ENCODE results near the gene IGFBP6. TPM values are rescaled to one million over a fixed set of nuclear protein-coding genes. Genes with fewer than 3 reads are reported as not detected.
"Not testable (repeated sequence)": the region's sequence is repeated elsewhere in the genome, so short reads cannot be mapped to it uniquely, and the experiment has no call there.

Gene IGFBP6
- total RNA-seq, 4 donors from 2014 or later: 67.3 to 143 (median 77.4) TPM

DNA sequence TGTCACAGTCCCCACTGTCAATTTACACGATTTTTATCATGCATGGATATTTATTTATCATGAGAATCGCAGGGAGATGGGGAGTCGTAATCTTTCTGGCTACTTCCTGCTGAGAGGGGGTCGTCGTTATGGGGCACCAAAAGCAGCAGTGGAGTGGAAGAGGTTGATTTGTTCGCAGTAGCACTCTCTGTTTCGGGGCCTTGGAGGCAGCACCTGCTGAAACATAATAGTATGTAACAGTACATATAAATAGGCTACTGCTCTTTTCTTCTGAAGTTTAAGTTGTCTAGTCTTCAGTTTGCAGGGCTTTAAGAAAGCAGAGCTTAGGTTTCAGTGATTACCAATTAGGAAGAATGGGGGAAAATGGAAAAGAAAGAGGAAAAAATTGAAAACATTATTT, 9.7 kb downstream of the IGFBP6 start:
- peaks cover 5 to 7% of the 10 kb centered on the region in 2 donors for H3K4me1 ChIP-seq
- TF ChIP-seq, protein P1, sequence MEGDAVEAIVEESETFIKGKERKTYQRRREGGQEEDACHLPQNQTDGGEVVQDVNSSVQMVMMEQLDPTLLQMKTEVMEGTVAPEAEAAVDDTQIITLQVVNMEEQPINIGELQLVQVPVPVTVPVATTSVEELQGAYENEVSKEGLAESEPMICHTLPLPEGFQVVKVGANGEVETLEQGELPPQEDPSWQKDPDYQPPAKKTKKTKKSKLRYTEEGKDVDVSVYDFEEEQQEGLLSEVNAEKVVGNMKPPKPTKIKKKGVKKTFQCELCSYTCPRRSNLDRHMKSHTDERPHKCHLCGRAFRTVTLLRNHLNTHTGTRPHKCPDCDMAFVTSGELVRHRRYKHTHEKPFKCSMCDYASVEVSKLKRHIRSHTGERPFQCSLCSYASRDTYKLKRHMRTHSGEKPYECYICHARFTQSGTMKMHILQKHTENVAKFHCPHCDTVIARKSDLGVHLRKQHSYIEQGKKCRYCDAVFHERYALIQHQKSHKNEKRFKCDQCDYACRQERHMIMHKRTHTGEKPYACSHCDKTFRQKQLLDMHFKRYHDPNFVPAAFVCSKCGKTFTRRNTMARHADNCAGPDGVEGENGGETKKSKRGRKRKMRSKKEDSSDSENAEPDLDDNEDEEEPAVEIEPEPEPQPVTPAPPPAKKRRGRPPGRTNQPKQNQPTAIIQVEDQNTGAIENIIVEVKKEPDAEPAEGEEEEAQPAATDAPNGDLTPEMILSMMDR (IDR thresholded peaks at IDR 0.05 in 4 of 5, conservative IDR thresholded peaks at IDR 0.05 in 1 of 5): no peak
- TF ChIP-seq POLR2A (IDR thresholded peaks at IDR 0.05): no peak
- intact Hi-C loops (cut with DNase I; ENCODE audit: low total_unique reads): no loop called here
- in situ Hi-C loops (cut with MboI; ENCODE audit: low sequenced_read_pairs in 4 of 4): loop anchor here in 1 of 4 donors (25.0 kb wide), 1 partner anchor 220 kb away; no protein-coding TSS in a partner anchor
- no peaks in the 10 kb centered on the region for H3K36me3 ChIP-seq
- DNase-seq (no peak), ATAC-seq (no peak)
- no peaks in the 10 kb centered on the region for H3K9me3 ChIP-seq
- no peak overlapping the region for H3K27ac ChIP-seq
- H3K27me3 ChIP-seq: no peaks in the 10 kb centered on the region
- no peak overlapping the region for H3K4me3 ChIP-seq

- H3K9me3 ChIP-seq; ATAC-seq; H3K36me3 ChIP-seq; H3K27me3 ChIP-seq; intact Hi-C loops (cut with DNase I; ENCODE audit: low total_unique reads); DNase-seq; H3K27ac ChIP-seq; H3K4me3 ChIP-seq: not testable (repeated sequence)
- in situ Hi-C loops (cut with MboI; ENCODE audit: low sequenced_read_pairs in 4 of 4): loop anchor here in 1 of 4 donors (25.0 kb wide), 1 partner anchor 225 kb away; no protein-coding TSS in a partner anchor
- H3K4me1 ChIP-seq: peaks cover 5 to 18% of the 10 kb centered on the region in 2 donors
These were observed 15.0 kb downstream of the IGFBP6 start for GRCh38 chr12:53112431-53112830.

- Histone ChIP-seq H3K36me3 (no peaks in the 10 kb centered on the region), H3K27me3 (no peaks in the 10 kb centered on the region), H3K27ac (no peak overlapping the region), H3K4me3 (no peak overlapping the region), H3K9me3 (no peaks in the 10 kb centered on the region), H3K4me1 (peaks cover 5 to 16% of the 10 kb centered on the region in 2 donors)
- intact Hi-C loops (cut with DNase I; ENCODE audit: low total_unique reads): no loop called here
- DNase-seq: no peak
- TF ChIP-seq, protein P1 (IDR thresholded peaks at IDR 0.05 in 4 of 5, conservative IDR thresholded peaks at IDR 0.05 in 1 of 5): no peak
- TF ChIP-seq POLR2A (IDR thresholded peaks at IDR 0.05): no peak
- in situ Hi-C loops (cut with MboI; ENCODE audit: low sequenced_read_pairs in 4 of 4): loop anchor here in 1 of 4 donors (25.0 kb wide), 1 partner anchor 226 kb away; no protein-coding TSS in a partner anchor
- no peak for ATAC-seq
These were observed 15.8 kb downstream of the IGFBP6 start for GRCh38 chr12:53113136-53113705.

DNA sequence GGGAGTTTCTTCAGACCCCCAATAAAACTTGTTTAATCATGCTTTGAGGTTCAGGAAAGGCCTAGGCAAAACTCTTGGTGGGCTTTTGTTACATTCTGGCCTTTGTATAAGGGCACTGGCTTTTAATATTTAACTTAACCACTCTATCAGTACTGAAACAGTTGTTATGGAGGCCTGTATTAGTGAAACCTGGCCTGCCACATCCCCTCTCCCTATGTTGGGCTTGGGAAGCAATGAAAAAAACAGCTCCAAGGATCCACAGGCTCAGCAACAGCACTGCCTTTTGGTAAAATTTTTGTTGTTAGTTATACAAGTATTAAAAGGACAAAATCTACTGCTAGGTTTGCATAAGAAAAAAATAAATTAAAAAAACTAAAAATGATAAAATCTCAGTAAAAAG, 16.5 kb downstream of the IGFBP6 start:
- intact Hi-C loops (cut with DNase I; ENCODE audit: low total_unique reads) (no loop called here), in situ Hi-C loops (cut with MboI; ENCODE audit: low sequenced_read_pairs in 4 of 4) (loop anchor here in 1 of 4 donors (25.0 kb wide), 1 partner anchor 227 kb away; no protein-coding TSS in a partner anchor)
- ATAC-seq (no peak), DNase-seq (no peak)
- Histone ChIP-seq H3K36me3 (no peaks in the 10 kb centered on the region), H3K27ac (no peak overlapping the region), H3K9me3 (no peaks in the 10 kb centered on the region), H3K27me3 (no peaks in the 10 kb centered on the region), H3K4me1 (peaks cover 5 to 16% of the 10 kb centered on the region in 2 donors), H3K4me3 (no peak overlapping the region)
- no peak for TF ChIP-seq POLR2A (IDR thresholded peaks at IDR 0.05)
- TF ChIP-seq, protein P1 (IDR thresholded peaks at IDR 0.05 in 4 of 5, conservative IDR thresholded peaks at IDR 0.05 in 1 of 5): no peak

DNA sequence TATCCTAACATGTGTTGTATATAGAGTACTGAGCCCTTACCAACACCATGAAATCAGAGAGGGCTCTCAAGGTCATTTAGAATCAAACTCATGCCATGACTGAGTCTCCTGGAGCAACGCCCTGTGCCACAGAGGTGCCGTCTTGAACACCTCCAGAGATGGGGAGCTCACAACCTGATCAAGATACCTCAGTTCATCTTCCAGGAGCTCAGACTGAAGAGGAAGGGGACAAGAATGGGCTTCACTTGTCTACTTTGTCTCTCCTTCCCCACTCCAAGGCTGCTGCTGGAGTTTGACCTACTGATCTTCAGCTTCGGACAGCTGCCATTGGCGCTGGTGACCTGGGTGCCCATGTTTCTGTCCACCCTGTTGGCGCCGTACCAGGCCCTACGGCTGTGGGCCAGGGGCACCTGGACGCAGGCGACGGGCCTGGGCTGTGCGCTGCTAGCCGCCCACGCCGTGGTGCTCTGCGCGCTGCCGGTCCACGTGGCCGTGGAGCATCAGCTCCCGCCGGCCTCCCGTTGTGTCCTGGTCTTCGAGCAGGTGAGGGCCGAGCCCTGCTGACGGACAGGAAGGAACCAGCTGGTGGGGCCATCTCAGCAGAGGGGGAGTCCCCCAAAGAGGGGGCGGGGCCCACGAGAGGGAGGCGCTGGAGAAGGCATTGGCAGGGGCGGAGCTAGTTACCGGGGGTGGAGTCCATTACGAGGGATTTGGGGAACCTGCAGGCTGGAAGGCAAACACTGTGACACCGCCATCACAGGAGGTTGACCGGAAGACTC, 17.8 kb downstream of the IGFBP6 start:
- Histone ChIP-seq H3K36me3 (no peaks in the 10 kb centered on the region), H3K4me1 (peaks cover 5 to 16% of the 10 kb centered on the region in 2 donors), H3K27ac (peak overlapping the region in 1 of 4 donors; percentile 72), H3K27me3 (no peaks in the 10 kb centered on the region), H3K9me3 (no peaks in the 10 kb centered on the region), H3K4me3 (no peak overlapping the region)
- intact Hi-C loops (cut with DNase I; ENCODE audit: low total_unique reads): no loop called here
- in situ Hi-C loops (cut with MboI; ENCODE audit: low sequenced_read_pairs in 4 of 4): loop anchor here in 1 of 4 donors (25.0 kb wide), 1 partner anchor 228 kb away; no protein-coding TSS in a partner anchor
- no peak for TF ChIP-seq POLR2A (IDR thresholded peaks at IDR 0.05)
- TF ChIP-seq, protein P1 (IDR thresholded peaks at IDR 0.05 in 4 of 5, conservative IDR thresholded peaks at IDR 0.05 in 1 of 5): no peak
- DNase-seq: no peak
- ATAC-seq: peak in 1 of 2 donors; percentile 23

Data from gastrocnemius medialis (tissue), 4 donors.